Measurements from ENCODE around the gene SSBP4.

Gene SSBP4

DNA sequence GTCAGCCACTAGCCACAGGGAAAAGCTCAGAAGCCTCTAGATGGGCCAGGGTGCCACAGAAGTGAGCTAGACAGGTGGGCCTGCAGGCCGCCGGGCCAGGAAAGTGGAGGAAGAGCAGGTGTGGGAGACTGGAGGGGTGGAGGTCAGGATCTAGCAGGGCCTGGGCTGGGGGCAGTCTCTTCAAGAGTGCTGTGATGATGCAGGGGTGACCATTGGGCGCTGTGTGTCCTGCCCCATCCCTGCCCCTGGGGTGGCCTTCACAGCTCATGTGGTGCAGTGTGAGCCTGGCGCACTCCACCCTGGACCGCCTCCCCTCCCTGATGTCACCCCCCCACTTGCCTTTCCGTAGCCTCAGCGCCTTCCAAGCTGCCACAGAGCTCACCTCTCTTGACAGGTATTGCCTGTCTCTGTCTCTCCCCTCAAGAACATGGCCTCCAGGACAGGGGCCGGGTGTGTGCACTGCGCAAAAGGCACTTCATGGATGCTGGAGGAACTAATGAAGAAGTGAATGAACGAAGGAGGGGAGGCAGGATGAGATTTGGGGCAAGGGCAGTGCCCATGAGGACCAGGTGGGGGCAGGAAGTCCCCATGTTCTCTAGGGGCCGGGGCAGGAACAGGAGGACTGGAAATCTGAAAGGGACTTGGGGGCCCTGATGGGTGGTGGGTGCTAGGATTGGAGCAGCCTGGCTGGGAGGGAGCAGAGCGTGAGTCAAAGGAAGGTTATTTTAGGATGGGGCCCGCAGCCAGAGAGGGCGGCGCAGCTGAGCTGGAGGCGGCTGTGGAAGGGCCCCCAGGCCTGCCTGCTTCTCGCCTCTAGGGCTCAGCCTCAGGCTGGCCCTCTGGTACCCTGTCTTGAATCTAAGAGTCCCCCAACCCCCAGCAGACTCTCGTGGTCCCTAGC is 6.6 kb downstream of the SSBP4 start:
- H3K27ac ChIP-seq, result no peak overlapping the region
- H3K79me2 ChIP-seq (ENCODE audit: insufficient read depth, low read depth), result peaks cover 1% of the 10 kb centered on the region; the same call in 1 of the 2 replicates
- H3K36me3 ChIP-seq (ENCODE audit: insufficient read depth), result no peaks in the 10 kb centered on the region
- no peak overlapping the region for H3K9ac ChIP-seq
- no peak overlapping the region for H3K4me3 ChIP-seq (IDR thresholded peaks at IDR 0.05; ENCODE audit: insufficient read depth, low read depth, low read length)
- no peaks in the 10 kb centered on the region for H3K27me3 ChIP-seq (ENCODE audit: insufficient read depth, low read depth)
- TF ChIP-seq, protein P1, sequence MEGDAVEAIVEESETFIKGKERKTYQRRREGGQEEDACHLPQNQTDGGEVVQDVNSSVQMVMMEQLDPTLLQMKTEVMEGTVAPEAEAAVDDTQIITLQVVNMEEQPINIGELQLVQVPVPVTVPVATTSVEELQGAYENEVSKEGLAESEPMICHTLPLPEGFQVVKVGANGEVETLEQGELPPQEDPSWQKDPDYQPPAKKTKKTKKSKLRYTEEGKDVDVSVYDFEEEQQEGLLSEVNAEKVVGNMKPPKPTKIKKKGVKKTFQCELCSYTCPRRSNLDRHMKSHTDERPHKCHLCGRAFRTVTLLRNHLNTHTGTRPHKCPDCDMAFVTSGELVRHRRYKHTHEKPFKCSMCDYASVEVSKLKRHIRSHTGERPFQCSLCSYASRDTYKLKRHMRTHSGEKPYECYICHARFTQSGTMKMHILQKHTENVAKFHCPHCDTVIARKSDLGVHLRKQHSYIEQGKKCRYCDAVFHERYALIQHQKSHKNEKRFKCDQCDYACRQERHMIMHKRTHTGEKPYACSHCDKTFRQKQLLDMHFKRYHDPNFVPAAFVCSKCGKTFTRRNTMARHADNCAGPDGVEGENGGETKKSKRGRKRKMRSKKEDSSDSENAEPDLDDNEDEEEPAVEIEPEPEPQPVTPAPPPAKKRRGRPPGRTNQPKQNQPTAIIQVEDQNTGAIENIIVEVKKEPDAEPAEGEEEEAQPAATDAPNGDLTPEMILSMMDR (conservative IDR thresholded peaks at IDR 0.05; ENCODE audit: low read depth, low read length), result no peak
- no peak overlapping the region for H3K4me2 ChIP-seq
- H3K4me1 ChIP-seq (ENCODE audit: low read depth, poor library complexity, severe bottlenecking), result peaks cover 31% of the 10 kb centered on the region
- no peak overlapping the region for H2AFZ ChIP-seq (ENCODE audit: low read depth)
- no peaks in the 10 kb centered on the region for H4K20me1 ChIP-seq (ENCODE audit: insufficient read depth)

DNA sequence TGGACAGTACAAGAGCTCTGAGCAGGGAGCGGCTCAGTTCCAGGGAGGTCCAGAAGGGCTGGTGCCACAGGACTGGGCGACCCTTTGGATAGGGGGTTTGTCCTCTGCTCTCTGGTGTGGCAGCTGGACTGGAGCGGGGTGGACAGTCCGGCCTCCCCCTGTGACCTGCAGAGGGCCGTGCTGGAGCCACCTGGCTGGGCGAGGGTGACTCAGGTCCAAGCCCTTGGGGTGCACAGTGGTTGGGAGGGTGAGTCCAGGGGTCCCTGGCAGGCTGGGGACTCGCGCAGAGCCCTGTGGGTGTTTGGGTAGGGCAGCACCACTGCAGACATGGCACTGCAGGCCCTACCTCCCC is 7.2 kb downstream of the SSBP4 start:
- Histone ChIP-seq H3K79me2 (ENCODE audit: insufficient read depth, low read depth) (no peaks in the 10 kb centered on the region; the same call in 1 of the 2 replicates), H3K4me1 (ENCODE audit: low read depth, poor library complexity, severe bottlenecking) (peaks cover 25% of the 10 kb centered on the region), H3K27me3 (ENCODE audit: insufficient read depth, low read depth) (no peaks in the 10 kb centered on the region), H3K4me3 (IDR thresholded peaks at IDR 0.05; ENCODE audit: insufficient read depth, low read depth, low read length) (no peak overlapping the region), H3K36me3 (ENCODE audit: insufficient read depth) (no peaks in the 10 kb centered on the region), H3K9ac (no peak overlapping the region), H2AFZ (ENCODE audit: low read depth) (no peak overlapping the region), H3K4me2 (no peak overlapping the region), H3K27ac (no peak overlapping the region), H4K20me1 (ENCODE audit: insufficient read depth) (no peaks in the 10 kb centered on the region)
- TF ChIP-seq, protein P1 (conservative IDR thresholded peaks at IDR 0.05; ENCODE audit: low read depth, low read length), result no peak

DNA sequence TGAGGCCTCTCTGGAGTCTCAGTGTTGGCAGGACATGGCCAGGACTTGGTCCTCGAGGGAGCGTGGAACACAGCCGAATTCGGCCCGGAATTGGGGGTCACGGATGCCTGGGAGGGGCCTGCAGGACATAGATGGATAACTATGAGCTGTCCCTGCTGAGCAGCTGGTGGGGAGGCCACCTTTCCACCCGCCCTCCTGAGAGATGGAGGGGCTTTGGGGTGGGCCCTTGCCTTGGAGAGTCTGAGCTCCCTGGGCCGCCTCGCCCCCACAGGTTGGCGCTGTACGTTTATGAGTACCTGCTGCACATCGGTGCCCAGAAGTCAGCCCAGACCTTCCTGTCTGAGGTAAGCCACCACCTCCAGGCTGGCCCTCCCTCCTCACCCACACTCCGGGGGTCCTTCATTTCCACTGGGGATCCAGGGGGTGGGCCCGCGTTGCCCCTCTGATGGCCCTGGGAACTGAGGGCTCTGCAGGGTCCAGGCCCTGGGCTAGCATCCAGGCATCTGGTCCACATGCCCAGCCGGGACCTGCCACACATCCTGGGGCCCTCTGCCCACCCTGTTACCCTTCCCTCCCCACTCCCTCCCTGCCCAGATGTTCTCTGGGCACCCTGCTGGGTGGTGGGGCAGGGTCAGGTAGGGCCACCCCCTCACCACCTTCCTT is 8.0 kb downstream of the SSBP4 start:
- Histone ChIP-seq H4K20me1 (ENCODE audit: insufficient read depth) (no peaks in the 10 kb centered on the region), H3K9ac (no peak overlapping the region), H3K4me1 (ENCODE audit: low read depth, poor library complexity, severe bottlenecking) (peaks cover 26% of the 10 kb centered on the region), H3K4me2 (no peak overlapping the region), H3K4me3 (IDR thresholded peaks at IDR 0.05; ENCODE audit: insufficient read depth, low read depth, low read length) (no peak overlapping the region), H3K79me2 (ENCODE audit: insufficient read depth, low read depth) (no peaks in the 10 kb centered on the region; the same call in 1 of the 2 replicates), H2AFZ (ENCODE audit: low read depth) (no peak overlapping the region), H3K27me3 (ENCODE audit: insufficient read depth, low read depth) (no peaks in the 10 kb centered on the region), H3K36me3 (ENCODE audit: insufficient read depth) (no peaks in the 10 kb centered on the region), H3K27ac (no peak overlapping the region)
- TF ChIP-seq, protein P1 (conservative IDR thresholded peaks at IDR 0.05; ENCODE audit: low read depth, low read length), result no peak

DNA sequence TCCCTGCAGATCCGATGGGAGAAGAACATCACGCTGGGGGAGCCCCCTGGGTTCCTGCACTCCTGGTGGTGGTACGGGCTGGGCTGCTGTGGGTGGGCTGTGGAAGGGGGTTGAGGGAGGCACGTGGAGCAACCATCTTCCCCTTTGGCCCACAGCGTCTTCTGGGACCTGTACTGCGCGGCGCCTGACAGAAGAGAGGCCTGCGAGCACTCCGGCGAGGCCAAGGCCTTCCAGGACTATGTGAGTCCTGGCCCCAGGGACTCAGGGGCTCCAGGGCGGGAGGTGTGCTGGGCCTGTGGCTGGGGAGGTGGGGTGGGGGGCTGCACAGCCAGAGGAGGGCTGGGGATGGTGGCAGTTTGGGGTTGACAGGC is 8.5 kb downstream of the SSBP4 start:
- peaks cover 27% of the 10 kb centered on the region for H3K4me1 ChIP-seq (ENCODE audit: low read depth, poor library complexity, severe bottlenecking)
- no peaks in the 10 kb centered on the region; the same call in 1 of the 2 replicates for H3K79me2 ChIP-seq (ENCODE audit: insufficient read depth, low read depth)
- H3K4me2 ChIP-seq, result no peak overlapping the region
- H3K4me3 ChIP-seq (IDR thresholded peaks at IDR 0.05; ENCODE audit: insufficient read depth, low read depth, low read length), result no peak overlapping the region
- no peaks in the 10 kb centered on the region for H4K20me1 ChIP-seq (ENCODE audit: insufficient read depth)
- H3K27me3 ChIP-seq (ENCODE audit: insufficient read depth, low read depth), result no peaks in the 10 kb centered on the region
- TF ChIP-seq, protein P1 (conservative IDR thresholded peaks at IDR 0.05; ENCODE audit: low read depth, low read length), result no peak
- H2AFZ ChIP-seq (ENCODE audit: low read depth), result no peak overlapping the region
- H3K9ac ChIP-seq, result no peak overlapping the region
- no peaks in the 10 kb centered on the region for H3K36me3 ChIP-seq (ENCODE audit: insufficient read depth)
- H3K27ac ChIP-seq, result no peak overlapping the region
